Measurements from ENCODE around the gene HMX2.
"Not testable (repeated sequence)": the region's sequence is repeated elsewhere in the genome, so short reads cannot be mapped to it uniquely, and the experiment has no call there.

HMX2 gene

DNA sequence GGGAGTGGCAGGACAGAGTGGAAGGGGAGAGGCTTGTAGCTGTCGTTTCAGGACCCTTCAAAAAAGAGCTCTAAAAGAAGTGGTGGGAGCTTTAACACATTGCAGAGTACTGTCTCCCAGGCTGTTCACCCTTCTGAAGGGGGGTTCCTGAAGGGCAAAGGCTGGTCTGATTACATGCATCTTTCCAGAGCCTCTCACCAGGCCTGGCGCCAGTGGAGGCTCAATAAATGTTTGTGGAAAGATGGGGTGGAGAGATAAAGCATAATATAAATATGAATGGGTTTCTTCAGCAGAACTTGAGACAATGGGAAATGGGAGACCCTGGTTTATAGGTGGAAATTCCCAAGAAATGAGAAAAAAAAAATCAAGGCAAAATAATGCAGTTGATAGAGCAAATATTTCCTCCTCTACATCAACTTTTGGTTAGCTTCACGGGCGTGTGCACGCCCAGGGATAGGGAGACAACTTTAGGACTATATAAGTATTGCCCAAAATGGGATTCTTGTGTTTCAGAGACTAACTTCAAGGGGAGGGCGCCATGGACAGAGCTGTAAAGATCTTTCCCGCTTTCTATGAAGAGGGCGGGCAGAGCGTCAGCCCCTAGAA is 5.7 kb downstream of the HMX2 start:
- DNase-seq: no peak

GRCh38 chr10:123154092-123154710 is 6.3 kb downstream of the HMX2 start, which contains the start of gene BUB3:
TSS of gene BUB3 (plus strand) at chr10:123154402. CDS start at chr10:123154918, 516 bp downstream.
- DNase-seq: peak; percentile 99

GRCh38 chr10:123154711-123155505 is 7.0 kb downstream of the HMX2 start:
- DNase-seq: no peak

GRCh38 chr10:123156078-123156477 is 8.1 kb downstream of the HMX2 start:
- no peak for DNase-seq

- no peak for DNase-seq
Observed at GRCh38 chr10:123157210-123157609, 9.3 kb downstream of the HMX2 start.

GRCh38 chr10:123158682-123159081 is 10.7 kb downstream of the HMX2 start:
- no peak for DNase-seq

DNA sequence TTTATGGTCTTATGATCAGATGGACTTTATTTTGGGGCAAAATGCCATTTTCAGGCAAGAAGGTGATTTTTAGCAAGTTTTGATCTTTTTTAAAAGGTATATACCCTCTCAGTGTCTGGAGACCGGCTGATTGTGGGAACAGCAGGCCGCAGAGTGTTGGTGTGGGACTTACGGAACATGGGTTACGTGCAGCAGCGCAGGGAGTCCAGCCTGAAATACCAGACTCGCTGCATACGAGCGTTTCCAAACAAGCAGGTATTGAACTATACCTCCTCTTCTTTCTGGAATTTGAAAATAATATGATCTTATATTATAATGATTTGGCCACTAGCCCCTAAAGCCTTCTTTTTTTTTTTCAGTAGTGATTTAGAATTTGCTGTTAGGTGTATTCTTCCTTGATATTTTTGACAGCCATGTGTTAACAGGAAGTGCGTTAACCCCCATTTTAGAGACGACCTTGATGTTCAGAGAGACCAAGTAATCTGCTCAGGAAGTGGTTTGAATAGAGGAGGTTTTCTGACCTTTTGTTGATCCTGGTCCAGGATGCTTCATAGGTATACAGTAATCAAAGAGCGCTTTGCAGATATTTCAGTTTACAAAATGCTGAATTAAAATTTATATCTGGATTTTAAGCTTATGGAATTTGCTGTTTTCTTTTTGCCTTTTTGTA is 12.5 kb downstream of the HMX2 start:
- DNase-seq: no peak

GRCh38 chr10:123164319-123164718 is 16.4 kb downstream of the HMX2 start:
- DNase-seq: no peak

DNA sequence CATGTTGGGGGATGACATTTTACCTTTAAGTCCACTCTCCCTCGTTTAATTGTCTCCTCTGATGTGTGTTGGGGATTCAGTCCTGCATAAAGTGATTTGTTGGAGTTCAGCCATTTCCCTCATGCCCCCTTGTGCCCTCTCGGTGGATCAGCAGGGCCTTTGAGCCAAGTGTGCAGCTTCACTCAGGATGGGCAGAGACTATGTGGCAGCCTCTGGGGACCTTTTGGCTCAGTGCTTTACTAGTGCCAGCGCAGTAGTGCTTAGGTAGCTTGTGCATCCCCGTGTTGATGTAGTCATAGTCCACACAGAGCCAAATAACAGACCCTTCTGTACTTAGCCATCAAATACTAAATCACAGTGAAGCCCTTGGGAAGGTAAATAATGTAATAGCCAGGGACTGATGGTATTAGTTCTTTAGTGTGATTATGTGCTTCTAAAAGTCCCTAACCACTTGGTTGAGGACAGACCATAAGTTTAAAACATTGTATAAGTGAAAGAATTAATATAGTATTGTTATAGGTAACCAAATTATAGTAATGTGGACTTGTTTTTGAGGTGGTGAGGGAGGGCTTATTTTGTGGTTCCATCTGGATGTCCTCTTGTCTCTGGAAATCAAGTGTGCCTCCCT is 17.6 kb downstream of the HMX2 start:
- DNase-seq: no peak

GRCh38 chr10:123166618-123167017 is 18.7 kb downstream of the HMX2 start:
- no peak for DNase-seq

DNA sequence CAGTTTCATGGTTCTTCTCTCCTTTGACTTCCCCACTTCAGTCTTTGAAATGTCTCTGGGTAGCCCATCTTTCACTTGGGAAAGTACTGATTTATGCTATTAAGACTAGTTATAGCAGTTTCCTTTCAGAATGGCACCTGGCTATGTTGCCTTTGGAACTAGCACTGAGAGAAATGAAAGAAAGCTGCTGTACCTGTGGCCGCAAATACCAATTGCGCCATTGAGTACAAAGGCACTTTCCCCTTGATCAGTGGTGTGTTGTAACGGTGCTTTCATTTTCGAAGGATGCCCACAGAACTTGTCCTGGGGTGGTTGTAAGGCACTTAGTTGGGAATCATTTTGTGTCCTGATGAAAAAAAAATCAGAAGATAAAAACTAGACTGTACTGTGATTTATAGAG is 23.0 kb downstream of the HMX2 start:
- no peak for DNase-seq

DNA sequence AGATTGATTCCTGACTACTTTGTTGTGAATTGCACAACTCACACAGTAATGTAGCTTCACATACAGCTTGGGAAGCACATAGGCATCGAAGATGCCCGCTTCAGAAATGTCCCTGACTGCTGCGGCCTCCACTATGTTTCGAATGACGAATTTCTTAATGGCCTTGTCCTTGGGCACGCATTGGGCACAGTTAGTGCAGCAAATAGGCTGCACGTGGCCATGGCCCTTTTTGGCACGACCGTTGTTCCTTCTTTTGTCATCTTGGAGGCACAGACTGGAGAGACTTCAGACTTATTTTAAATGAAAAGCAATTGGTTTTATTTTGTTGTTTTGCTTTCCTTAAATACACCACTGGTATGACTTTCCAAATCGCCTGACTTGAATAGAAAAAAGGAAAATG is 23.7 kb downstream of the HMX2 start:
- not testable (repeated sequence) for DNase-seq

DNA sequence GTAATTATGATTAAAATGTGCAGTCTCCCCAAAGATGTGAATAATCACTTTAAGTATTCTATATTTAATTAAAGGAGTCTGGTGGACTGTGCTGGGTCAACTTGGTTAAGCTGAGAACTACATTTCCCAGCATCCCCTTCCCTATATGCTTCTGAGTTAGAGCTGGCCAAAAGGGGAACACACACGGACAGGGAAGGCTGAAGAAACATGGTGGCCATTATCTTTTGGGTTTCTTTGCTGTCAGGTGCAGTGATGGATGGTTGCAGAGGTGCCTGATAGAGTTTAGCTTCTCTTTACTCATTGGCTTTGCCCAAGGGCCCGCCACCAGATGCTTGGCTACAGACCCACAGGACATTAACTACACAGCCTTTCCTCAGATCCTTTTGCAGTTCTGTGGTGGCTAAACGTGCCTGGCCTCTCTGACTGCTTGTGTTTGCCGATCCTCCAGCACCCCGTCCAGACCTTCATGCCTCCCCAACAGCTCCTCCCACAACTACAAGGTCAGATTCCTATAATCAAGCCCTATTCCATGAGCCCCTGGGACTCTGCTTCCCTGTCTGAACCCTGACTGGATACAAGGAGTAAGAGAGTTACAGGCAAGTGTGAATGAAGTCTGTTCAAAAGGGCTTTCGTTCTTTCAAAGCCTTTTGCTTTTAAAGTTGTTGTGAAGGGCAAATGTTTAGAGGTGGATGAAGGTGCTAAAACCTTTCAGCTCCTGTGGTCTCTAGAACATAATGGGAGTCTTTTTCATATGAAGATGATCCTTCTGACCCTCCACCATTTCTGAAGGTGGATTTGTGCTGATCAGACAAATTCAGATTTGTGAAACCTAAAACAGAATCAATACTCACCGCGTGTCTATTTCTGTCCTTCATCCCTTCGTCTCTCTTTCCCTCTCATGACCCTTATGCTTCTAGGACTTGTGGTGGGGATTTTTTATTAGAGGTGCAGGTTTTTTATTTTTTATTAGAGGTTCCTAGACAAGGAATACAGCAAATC is 27.8 kb downstream of the HMX2 start:
- DNase-seq: no peak

DNA sequence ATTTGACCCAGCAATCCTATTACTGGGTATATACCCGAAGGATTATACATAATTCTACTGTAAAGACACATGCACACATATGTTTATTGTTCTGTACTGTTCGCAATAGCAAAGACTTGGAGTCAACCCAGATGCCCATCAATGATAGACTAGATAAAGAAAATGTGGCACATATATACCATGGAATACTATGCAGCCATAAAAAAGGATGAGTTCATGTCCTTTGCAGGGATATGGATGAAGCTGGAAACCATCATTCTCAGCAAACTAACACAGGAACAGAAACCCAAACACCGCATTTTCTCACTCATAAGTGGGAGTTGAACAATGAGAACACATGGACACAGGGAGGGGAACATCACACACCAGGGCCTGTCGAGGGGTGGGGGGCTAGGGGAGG is 30.5 kb downstream of the HMX2 start:
- not testable (repeated sequence) for DNase-seq

- DNase-seq: no peak
Observed at GRCh38 chr10:123180101-123181090, 32.5 kb downstream of the HMX2 start.

DNA sequence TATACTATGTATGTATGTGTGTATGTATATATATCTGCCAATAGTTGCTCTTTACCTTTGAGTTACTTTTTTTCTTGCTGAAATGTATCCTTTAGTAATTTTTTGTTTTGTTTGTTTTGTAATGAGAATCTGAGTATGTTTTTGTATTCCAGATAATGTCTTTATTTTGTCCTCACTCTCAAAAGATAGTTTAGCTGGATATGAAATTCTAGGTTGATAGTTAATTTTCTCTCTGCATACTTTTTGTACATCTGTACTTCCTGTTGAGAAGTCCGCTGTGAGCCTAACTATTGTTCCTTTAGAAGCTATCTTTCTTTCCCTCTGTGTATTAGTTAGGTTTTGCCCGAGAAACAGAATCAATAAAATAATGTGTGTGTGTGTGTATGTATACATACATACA is 35.8 kb downstream of the HMX2 start:
- DNase-seq: no peak

GRCh38 chr10:123187781-123188180 is 39.8 kb downstream of the HMX2 start:
- DNase-seq: no peak

GRCh38 chr10:123191886-123192285 is 44.0 kb downstream of the HMX2 start:
- DNase-seq: no peak

DNA sequence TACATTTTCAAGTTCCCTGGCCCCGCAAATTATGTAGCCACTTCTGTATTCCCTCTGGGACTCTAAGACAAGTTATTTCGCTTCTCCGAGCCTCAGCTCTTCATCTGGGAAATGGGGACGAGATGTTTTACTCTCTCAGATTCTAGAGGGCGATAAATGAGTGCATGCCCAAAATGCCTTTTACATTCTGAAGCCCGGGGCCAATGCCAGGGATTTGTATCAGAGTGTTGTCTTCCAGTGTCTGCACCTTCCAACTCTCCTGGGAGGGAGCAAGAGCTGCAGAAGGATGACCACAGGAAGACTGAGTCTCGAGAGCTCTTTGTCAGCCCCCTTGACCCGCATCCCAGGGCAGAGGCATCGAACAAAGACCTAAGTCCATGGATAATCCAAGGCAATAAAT is 46.1 kb downstream of the HMX2 start:
- DNase-seq: no peak
